Measurements from ENCODE around the gene AASDH.
"Not testable (repeated sequence)": the region's sequence is repeated elsewhere in the genome, so short reads cannot be mapped to it uniquely, and the experiment has no call there.

AASDH gene

DNA sequence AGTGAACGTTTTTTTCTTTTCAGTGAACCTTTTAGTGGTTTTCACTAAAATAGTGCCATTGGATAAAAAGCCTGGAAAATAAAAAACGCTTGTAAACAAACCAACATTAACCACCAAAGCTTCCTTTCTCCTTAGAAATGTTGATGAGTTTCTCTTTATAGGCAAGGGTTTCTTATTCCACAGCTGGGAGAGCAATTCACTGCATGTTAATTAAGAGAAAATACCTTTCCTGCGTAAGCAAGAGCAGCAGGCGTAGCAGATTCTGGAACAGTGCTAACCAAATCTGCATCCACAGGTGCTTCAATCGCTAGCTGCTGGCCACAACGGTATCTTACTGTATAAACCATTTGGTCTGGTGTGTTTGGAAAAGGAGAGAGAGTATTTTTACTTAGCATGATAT lies 13.3 kb upstream of the AASDH start:
- DNase-seq (ENCODE audit: low spot score) = no peak

DNA sequence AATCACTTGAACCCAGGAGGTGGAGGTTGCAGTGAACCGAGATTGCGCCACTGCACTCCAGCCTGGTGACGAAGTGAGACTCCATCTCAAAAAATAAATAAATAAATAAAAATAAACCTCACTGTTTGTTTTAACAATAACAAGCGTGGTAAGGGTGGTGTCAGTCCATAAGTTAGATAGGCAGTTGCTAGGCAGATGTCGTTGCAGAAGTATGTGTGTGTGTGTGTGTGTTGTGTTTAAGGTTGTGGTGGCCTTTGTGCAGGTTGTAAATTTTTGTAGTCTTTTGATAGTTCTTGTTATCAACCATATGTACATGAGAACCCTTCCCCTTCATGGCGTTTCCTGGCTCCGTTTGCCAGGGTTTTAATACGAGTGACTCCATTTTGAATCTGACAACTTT lies 4.0 kb upstream of the AASDH start:
- no peak for DNase-seq (ENCODE audit: low spot score)

DNA sequence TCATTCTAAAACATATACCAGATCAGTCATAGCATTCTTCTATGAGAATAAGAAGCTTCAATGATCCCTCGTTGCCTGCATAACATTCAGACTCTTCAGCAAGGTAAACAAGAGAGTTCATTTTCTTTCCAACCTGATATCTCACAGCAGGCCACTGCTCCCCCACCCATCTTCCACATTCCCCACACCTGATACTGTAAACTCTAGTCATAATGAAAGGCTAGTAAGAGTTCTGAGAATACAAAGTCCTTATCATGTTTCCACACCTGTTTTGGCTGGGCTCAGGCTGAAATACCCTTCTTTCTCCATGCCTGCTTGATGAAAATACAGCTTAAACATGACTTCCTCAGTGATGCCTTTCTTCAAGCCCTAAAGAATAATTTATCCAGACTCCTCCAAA lies 2.3 kb upstream of the AASDH start:
- no peak for DNase-seq (ENCODE audit: low spot score)

DNA sequence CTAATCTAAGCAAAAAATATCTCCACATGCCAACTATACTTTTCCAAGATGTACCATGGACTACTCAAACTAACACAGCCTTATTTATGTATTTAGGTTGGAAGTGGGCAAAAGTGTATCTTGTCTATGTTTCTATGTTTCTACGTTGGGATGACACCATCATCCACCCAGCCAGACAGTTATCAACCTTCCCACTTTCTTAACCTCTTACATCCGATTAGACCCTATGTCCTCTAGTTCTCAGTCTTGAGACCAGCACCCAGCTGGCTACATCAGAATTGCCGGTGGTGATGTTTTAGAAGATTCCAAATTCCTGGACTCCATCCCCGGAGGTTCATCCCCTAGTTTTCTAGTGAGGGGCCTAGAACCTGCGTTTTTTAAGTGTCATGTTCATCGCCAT lies 1.0 kb upstream of the AASDH start:
- no peak for DNase-seq (ENCODE audit: low spot score)

DNA sequence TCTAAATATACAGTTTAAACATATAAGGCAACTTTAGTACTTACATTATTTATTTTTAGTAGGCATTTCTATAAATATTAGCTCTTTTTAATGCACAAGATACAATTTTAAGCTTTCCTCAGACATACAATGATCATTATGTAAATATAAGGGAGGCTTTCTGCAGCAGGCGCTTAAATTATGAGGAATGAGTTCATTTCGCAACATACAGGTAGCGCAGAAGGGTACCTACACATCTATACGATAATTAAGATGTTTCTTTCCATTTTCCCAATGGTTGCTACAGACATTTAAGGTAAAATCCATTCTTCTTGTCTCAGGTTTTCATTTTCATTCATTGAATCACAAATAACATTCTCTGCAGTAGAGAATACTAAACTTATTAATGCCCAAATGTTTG lies 1.2 kb downstream of the AASDH start:
- no peak for DNase-seq (ENCODE audit: low spot score)

DNA sequence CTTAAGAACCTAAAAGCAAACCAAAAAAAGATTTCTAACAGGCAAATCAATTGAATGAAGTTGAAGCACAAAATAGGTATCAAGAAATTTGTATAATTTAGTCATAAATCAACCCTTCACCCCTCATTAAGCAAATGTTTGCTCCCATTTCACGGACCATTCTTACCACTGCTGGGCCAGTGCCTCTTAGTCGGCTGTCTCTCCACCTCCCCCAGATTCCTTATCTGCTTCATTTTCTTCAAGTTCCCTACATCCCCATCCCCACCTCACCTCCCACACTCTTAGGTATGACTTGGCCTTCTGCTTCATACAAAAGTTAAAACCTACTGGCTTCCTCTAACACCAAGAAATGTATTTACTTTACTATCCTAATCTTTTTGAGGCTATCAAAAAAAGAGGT lies 11.8 kb downstream of the AASDH start:
- DNase-seq (ENCODE audit: low spot score) = no peak

DNA sequence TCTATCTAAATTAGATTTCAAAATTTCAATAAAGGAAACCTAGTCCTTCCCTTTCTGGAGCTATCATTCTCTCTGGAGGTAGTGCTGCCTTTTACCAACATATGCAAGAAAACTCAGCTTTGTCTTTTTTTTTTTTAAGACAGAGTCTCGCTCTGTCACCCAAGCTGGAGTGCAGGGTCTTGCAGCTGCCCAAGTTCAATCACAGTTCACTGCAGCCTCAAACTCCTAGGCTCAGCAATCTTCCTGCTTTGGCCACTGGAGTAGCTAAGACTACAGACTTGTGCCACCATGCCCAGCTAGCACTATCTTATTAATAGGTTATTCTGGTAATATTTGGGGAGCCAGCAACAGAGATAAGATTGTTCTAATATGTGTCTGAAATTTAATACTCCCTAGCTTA lies 12.3 kb downstream of the AASDH start:
- DNase-seq (ENCODE audit: low spot score) = no peak

DNA sequence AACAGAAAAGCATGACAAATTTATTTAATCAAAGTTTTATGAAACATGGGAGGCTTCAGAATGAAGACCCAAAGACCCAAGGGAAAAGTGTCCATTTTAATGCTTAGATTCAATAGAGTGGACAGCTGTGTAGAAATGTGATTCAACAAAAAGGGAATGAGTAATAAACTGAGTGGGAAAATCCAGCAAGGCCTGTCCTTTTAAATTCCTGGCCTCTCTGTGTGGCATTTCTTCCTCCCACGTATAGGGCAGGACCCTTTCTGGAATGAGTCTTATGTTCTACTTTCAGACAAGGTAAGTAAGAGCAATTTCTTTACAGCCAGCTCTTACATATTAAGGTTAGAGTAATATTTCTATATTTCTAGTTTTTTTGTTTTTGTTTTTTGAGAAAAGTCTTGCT lies 14.5 kb downstream of the AASDH start:
- DNase-seq (ENCODE audit: low spot score) = no peak

DNA sequence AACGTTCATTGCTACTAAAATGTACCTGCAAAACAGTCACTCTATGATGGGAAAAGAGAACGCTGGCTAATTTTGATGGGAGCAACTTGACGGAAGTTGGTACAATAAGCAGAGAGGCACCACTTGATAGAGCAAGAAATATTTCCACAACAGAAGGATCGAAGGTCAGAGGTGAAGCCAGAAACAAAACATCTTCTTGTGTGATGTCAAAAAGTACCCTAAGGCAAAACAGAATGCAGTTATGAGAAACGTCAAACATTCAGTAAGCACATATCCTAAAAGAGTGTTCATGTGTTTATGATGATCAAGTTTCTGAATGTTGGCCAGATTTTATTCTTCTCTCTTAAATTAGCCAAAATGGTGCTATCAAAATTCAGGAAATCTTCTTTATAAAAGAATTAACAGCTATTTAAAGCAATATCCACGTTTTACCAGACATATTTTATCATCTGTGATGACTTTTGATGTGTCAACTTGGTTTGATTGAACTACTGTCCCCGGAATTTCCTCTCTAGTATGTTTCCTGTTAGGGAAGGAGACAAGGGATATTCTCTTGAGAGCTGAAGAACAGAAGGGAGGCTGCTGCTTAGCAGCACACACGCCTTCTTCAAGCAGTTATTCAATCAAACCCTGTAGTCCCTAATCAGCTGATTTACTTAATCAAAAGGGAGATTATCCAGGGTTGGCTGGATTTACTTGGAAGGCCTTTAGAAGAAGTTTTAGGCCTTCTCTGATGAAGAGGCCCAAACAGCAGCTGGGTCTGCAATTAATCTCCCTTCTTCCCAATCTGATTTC lies 15.7 kb downstream of the AASDH start:
- no peak for DNase-seq (ENCODE audit: low spot score)

DNA sequence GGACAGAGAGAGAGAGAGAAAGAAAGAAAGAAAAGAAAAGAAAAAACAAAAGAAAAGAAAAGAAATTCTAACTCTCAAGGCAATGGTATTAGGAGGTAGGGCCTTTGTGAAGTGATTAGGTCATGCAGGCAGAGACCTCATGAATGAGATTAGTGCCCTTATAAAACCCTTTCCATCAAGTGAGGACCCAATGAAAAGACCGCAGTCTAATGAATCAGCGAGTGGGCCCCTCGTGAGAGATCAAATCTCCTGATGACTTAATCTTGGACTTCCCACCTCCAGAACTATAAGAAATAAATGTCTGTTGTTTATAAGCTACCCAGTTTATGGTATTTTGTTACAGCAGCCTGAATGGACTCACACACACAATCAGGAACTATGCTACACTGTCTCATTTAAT lies 16.9 kb downstream of the AASDH start:
- no peak for DNase-seq (ENCODE audit: low spot score)

DNA sequence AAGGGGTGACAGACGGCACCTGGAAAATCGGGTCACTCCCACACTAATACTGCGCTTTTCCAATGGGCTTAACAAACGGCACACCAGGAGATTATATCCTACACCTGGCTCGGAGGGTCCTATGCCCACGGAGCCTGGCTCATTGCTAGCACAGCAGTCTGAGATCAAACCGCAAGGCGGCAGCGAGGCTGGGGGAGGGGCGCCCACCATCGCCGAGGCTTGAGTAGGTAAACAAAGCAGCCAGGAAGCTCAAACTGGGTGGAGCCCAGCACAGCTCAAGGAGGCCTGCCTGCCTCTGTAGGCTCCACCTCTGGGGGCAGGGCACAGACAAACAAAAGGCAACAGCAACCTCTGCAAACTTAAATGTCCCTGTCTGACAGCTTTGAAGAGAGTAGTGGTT lies 24.3 kb downstream of the AASDH start:
- not testable (repeated sequence) for DNase-seq (ENCODE audit: low spot score)

DNA sequence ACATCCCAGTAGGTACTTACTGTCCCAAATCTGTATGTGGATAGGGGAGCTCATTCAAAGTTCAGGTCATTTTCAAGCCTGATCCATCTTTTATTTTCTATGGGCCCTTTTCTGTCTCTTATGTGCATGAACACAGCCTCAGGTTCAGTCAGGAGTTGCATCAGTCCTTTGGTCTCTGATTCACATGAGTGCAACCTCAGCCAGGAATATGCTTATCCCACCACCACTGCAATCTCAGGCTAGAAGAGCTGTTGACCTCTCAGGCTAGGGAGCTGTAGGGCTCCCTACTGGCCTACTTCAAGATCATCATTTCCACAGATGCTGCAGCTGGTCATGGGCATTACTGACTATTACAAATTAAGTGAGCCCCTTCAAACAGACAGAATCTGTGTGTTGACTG lies 27.2 kb downstream of the AASDH start:
- no peak for DNase-seq (ENCODE audit: low spot score)

DNA sequence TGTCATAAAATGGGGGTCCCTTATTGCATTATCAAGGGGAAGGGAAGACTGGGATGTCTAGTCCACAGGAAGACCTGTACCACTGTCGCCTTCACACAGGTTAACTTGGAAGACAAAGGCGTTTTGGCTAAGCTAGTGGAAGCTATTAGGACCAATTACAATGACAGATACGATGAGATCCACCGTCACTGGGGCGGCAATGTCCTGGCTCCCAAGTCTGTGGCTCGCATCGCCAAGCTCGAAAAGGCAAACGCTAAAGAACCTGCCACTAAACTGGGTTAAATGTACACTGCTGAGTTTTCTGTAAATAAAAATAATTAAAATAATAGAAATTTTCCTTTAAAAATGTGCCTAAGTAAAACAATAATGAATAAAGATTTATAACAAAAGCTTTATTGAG lies 30.6 kb downstream of the AASDH start:
- no peak for DNase-seq (ENCODE audit: low spot score)

DNA sequence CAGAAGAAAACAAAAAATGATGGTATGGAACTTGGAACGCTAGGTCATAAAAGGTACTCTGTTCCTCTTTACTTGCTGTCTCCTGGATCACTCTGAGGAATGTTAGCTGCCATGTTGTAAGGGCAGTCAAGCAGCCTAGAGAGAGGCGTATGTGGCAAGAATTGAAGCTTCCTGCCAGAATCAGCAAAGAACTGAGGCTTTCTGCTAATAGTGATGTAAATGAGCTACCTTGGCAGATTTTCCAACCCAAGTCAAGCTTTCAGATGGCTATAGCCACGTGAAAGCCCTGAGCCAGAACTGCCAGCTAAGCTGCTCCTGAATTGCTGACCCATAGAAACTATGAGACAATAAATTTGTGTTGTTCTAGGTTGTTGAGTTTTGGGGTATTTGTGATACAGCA lies 38.7 kb downstream of the AASDH start:
- peak; percentile 55 for DNase-seq (ENCODE audit: low spot score)

DNA sequence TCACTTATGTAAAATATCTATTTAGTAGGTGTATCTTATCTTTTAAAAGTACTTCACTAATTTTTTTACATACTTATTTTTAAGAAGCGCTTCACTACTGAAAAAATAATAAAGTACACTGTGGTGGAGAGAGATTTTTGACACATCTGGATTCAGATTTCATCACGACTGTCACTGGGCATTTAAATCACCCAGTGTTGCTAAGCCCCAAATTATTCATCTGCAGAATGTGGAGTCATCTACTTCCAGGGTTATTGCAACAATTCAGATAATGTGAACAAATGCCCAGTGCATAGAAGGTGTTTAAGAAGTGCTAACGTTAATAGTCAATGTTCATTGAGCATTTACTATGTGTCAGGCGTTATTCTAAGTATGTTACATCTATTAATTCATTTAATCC lies 41.8 kb downstream of the AASDH start:
- no peak for DNase-seq (ENCODE audit: low spot score)

DNA sequence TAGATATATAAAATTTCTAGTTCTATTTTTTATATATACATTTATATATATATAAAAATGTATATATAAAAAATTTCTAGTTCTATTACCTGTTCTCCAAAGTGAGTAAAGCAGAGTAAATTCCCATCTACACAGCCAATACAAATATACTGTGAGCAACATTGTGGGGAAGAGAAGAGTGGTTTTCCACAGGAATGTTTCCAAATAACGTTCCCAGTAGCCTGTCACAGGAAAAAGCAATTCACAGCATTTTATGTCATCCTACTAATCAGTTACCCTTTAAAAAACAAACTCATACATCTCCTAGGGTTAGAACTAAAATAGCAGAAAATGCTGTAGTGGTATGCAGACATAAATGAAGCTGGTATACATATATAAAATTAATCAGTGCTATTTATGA lies 44.5 kb downstream of the AASDH start:
- no peak for DNase-seq (ENCODE audit: low spot score)

DNA sequence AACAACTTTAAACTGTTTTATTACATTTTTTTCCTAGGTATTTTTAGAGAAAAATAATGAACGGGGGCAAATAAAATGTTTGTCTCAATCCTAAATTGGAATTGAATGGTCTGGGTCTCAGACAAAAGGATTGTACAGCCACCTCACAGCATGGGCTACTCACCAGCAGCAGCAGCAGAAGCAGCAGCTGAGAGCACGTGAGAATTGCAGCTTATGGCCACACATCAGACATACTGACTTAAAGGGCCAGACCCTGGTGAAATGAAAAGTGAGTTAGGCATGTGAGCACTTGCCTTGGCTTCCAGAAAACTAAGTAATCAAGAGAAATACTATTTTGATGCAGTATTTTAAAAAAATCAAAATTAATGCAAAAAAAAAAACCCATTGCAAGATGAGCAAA lies 56.6 kb downstream of the AASDH start:
- DNase-seq (ENCODE audit: low spot score) = no peak

DNA sequence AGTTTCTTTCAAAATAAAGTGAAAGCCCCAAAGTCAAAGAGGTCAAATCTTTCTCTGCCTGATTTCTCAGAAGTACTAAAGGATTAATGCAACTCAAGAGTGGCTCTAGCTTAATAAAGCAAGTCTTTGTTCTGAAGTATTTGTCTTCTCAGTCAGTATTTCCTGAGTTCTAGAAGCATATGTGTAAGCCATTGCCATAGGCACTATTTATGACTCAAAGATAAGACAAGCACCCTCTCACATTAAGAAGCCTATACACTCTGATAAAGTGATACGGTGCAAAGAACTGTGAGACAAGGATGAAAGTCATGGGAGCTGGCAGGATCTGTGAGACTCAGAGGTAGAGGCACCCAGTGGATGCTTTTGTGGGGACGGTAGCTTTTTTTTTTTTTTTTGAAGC lies 60.9 kb downstream of the AASDH start:
- no peak for DNase-seq (ENCODE audit: low spot score)

DNA sequence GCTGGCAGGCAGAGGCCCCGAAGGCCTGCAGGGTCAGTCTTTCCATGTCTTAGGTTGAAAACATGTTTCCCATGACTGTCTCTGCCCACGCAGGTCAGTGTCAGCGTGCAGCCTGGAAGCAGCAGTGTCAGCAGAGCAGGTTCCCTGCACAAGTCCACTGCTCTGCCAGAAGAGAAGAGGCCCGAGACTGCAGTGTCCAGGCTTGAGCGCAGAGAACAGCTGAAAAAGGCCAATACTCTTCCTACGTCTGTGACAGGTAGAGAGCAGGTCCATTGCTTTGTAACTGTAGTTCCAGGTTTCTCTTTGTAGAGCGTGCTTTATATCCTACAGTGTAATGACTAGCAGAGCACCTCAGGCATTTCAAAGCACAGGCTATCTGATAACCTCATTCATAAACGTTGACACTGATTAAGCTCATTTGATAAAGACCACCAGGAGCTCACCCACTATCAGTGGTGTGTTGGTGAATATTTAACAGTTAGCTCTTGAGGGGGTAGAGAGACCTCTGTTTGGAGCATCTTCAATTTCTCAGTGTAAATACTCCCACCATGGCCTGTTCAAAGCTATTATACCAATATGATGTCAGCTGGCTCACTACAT lies 63.2 kb downstream of the AASDH start:
- DNase-seq (ENCODE audit: low spot score) = no peak

DNA sequence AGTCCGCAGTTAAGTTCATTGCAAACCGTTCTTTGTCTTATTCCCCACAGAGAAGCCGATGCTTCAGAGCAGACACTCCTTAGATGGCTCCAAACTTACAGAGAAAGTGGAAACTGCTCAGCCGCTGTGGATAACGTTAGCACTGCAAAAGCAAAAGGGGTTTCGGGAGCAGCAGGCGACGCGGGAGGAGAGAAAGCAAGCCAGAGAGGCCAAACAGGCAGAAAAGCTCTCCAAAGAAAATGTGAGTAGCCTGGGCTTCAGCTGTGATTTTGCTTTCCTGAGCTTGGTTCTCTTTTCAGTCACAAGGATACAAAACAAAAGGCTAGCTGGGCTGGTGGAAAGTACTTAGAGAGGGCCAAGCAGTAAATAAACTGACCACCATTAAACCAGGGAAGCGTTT lies 64.0 kb downstream of the AASDH start:
- DNase-seq (ENCODE audit: low spot score) = peak; percentile 10

DNA sequence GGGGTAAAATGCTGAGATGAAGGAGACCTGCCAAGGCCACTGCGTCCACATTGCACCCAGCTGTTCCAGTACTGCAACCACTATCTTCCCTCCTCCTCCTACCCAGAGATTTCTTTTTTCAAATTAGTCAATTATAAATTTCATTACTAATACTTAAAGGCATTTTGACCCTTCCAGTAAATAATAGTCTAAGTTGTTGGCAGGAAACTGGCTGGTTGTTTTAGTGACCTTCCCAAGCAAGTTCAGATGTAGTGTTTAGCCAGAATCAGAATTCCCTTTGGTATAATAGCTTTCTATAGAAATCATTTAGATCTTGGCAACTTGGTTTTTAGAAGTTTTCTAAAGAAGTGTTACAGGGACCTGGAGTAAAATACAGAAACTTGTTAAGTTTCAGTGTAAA lies 66.0 kb downstream of the AASDH start:
- no peak for DNase-seq (ENCODE audit: low spot score)

DNA sequence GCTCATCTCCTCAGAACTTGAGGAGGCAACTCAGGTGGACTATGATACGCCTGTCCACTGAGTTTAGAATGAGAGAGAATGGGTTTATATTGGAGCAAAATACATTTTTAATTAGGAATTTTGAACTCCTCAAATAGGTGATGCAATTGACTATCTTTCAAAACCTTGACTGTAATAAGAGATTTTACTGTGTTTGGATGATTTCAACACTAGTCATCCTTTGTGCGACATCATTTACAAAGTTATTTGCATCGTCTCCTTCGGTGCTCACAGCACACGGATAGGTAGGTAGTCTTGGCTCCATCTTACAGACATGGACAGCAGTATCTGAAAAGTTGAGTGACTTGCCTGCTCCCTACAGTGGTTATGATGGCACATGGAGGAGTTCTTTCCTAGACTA lies 67.0 kb downstream of the AASDH start:
- no peak for DNase-seq (ENCODE audit: low spot score)

DNA sequence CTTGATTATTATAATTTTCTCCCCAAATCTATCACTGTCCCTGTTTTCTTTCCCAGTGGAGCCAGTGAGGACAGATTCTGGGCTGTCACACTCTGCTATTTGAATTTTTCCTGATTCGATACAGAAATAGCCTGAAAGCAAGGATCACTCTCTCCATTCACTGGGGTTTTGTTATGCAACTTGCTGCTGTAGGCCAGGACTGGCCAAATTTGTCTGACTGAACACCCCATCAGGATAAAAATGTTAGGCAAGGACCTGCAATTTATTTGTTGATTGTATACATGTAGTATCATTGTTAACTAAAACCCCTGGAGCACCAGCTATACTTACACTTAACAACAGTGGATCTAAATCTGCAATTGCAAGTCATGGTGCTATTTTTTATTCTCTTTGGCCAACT lies 68.7 kb downstream of the AASDH start:
- DNase-seq (ENCODE audit: low spot score) = no peak

DNA sequence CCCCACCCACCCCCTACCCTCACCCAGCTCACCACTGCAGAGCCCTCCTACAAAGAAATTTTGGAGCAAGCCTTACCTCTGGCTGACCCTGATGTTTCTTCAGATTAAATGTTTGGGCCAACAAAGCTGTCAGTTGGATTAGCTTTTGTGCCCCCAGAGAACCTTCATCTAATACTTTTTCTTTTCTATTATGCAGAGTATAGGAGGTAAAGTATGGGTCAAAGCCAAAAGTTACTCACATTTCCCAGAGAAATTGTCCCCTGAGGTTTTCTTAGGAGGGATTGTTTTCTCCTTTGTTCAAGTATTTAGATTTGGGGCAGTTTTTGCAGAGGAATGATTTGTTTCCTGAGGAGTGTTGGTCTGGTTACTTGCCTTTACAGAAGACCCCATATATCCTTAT lies 69.5 kb downstream of the AASDH start:
- no peak for DNase-seq (ENCODE audit: low spot score)
